Measurements from ENCODE around the gene ELF2. TPM values are rescaled to one million over a fixed set of nuclear protein-coding genes. Genes with fewer than 3 reads are reported as not detected.

Gene ELF2
- total RNA-seq, 1 donor from 2014 or later = 44.3 TPM

GRCh38 chr4:139137763-139138162 lies 39.3 kb downstream of the ELF2 start:
- no peak overlapping the region for H3K9ac ChIP-seq
- no peaks in the 10 kb centered on the region for H3K9me3 Mint-ChIP-seq
- no peak overlapping the region for H3K27ac Mint-ChIP-seq
- no peak overlapping the region for H3K27ac ChIP-seq
- peaks cover 13% of the 10 kb centered on the region for H3F3A ChIP-seq (ENCODE audit: low read depth)
- H3K9me3 ChIP-seq (ENCODE audit: low read depth) = no peaks in the 10 kb centered on the region
- no peak overlapping the region for H3K4me3 ChIP-seq
- TF ChIP-seq EZH2 (IDR thresholded peaks at IDR 0.05) (no peak), CTCF (IDR thresholded peaks at IDR 0.05) (no peak), EZH2phosphoT487 (IDR thresholded peaks at IDR 0.05) (no peak)
- H3K4me2 ChIP-seq = no peak overlapping the region
- H2AFZ ChIP-seq (replicated peaks) = no peak overlapping the region
- peaks cover 11% of the 10 kb centered on the region for H3K36me3 ChIP-seq
- peaks cover 10% of the 10 kb centered on the region for H3K36me3 Mint-ChIP-seq
- H3K4me3 Mint-ChIP-seq = no peak overlapping the region
- H3K27me3 Mint-ChIP-seq (ENCODE audit: insufficient read depth, low read depth) = peaks cover 3% of the 10 kb centered on the region
- H3K79me2 ChIP-seq (ENCODE audit: low read depth) = peaks cover 24% of the 10 kb centered on the region
- H4K20me1 ChIP-seq (ENCODE audit: low read depth) = peaks cover 2% of the 10 kb centered on the region
- H3K4me1 ChIP-seq = no peaks in the 10 kb centered on the region
- DNase-seq (ENCODE audit: low spot score) = no peak
- no peaks in the 10 kb centered on the region for H3K27me3 ChIP-seq
- H3K4me1 Mint-ChIP-seq = no peaks in the 10 kb centered on the region

GRCh38 chr4:139134403-139134802 lies 42.6 kb downstream of the ELF2 start:
- Mint-ChIP-seq H3K4me3 (no peak overlapping the region), H3K4me1 (no peaks in the 10 kb centered on the region), H3K36me3 (peaks cover 10% of the 10 kb centered on the region), H3K27ac (no peak overlapping the region), H3K27me3 (ENCODE audit: insufficient read depth, low read depth) (no peaks in the 10 kb centered on the region), H3K9me3 (no peaks in the 10 kb centered on the region)
- no peak for DNase-seq (ENCODE audit: low spot score)
- Histone ChIP-seq H3K9me3 (ENCODE audit: low read depth) (no peaks in the 10 kb centered on the region), H3K4me3 (no peak overlapping the region), H4K20me1 (ENCODE audit: low read depth) (no peaks in the 10 kb centered on the region), H3K4me2 (no peak overlapping the region), H3K79me2 (ENCODE audit: low read depth) (peaks cover 4% of the 10 kb centered on the region), H2AFZ (replicated peaks) (no peak overlapping the region), H3K27ac (no peak overlapping the region), H3K27me3 (no peaks in the 10 kb centered on the region), H3K9ac (no peak overlapping the region), H3F3A (ENCODE audit: low read depth) (peaks cover 13% of the 10 kb centered on the region), H3K36me3 (peaks cover 11% of the 10 kb centered on the region), H3K4me1 (no peaks in the 10 kb centered on the region)
- TF ChIP-seq EZH2 (IDR thresholded peaks at IDR 0.05) (no peak), EZH2phosphoT487 (IDR thresholded peaks at IDR 0.05) (no peak), CTCF (IDR thresholded peaks at IDR 0.05) (no peak)

- Histone ChIP-seq H3K27ac (no peak overlapping the region), H3K9ac (no peak overlapping the region), H3K9me3 (ENCODE audit: low read depth) (no peaks in the 10 kb centered on the region), H3K4me2 (no peak overlapping the region), H2AFZ (replicated peaks) (no peak overlapping the region), H3K4me3 (no peak overlapping the region), H3K4me1 (no peaks in the 10 kb centered on the region), H3K27me3 (no peaks in the 10 kb centered on the region), H3K79me2 (ENCODE audit: low read depth) (no peaks in the 10 kb centered on the region), H3F3A (ENCODE audit: low read depth) (peaks cover 7% of the 10 kb centered on the region), H3K36me3 (no peaks in the 10 kb centered on the region), H4K20me1 (ENCODE audit: low read depth) (no peaks in the 10 kb centered on the region)
- DNase-seq (ENCODE audit: low spot score) = no peak
- Mint-ChIP-seq H3K27me3 (ENCODE audit: insufficient read depth, low read depth) (no peaks in the 10 kb centered on the region), H3K4me1 (no peaks in the 10 kb centered on the region), H3K36me3 (peaks cover 2% of the 10 kb centered on the region), H3K4me3 (no peak overlapping the region), H3K9me3 (no peaks in the 10 kb centered on the region), H3K27ac (no peak overlapping the region)
- no peak for TF ChIP-seq EZH2phosphoT487 (IDR thresholded peaks at IDR 0.05)
- no peak for TF ChIP-seq CTCF (IDR thresholded peaks at IDR 0.05)
- TF ChIP-seq EZH2 (IDR thresholded peaks at IDR 0.05) = no peak
Observed at GRCh38 chr4:139131209-139131870, 45.7 kb downstream of the ELF2 start.
